ENCODE data around the gene ZBTB32.
A peak's percentile ranks its signal among the peaks of the same experiment; 100 is the strongest.

The ZBTB32 gene

GRCh38 chr19:35739275-35740107 lies 35.1 kb downstream of the ZBTB32 start:
- DNase-seq, result no peak

GRCh38 chr19:35740108-35740422 lies 35.7 kb downstream of the ZBTB32 start:
- no peak for DNase-seq

- DNase-seq, result peak; percentile 92
Measured at GRCh38 chr19:35740423-35741202, 36.3 kb downstream of the ZBTB32 start.

GRCh38 chr19:35741203-35741515 lies 36.8 kb downstream of the ZBTB32 start:
- DNase-seq, result no peak

- peak; percentile 60 for DNase-seq
Measured at GRCh38 chr19:35742121-35742724, 37.9 kb downstream of the ZBTB32 start, which contains the start of gene IGFLR1. Gene IGFLR1, minus strand, starts transcription at chr19:35742452. Its CDS starts 1,272 bp downstream, at chr19:35741180.

GRCh38 chr19:35743640-35744429 lies 39.5 kb downstream of the ZBTB32 start:
- DNase-seq, result no peak

GRCh38 chr19:35744430-35745327 lies 40.3 kb downstream of the ZBTB32 start:
- peak; percentile 92 for DNase-seq

- DNase-seq, result peak; percentile 93
Measured at GRCh38 chr19:35745328-35746086, 41.1 kb downstream of the ZBTB32 start, which contains the start of the genes PSENEN and U2AF1L4. Gene PSENEN, plus strand, starts transcription at chr19:35745651. Its CDS starts 280 bp downstream, at chr19:35745931. Gene U2AF1L4, minus strand, starts transcription at chr19:35745418. Its CDS starts 27 bp downstream, at chr19:35745391.

GRCh38 chr19:35746087-35746462 lies 41.7 kb downstream of the ZBTB32 start:
- DNase-seq, result no peak

GRCh38 chr19:35746531-35746930 lies 42.2 kb downstream of the ZBTB32 start:
- DNase-seq, result no peak

GRCh38 chr19:35748106-35749020 lies 44.0 kb downstream of the ZBTB32 start, which contains the start of gene LIN37:
Gene LIN37, plus strand, starts transcription at chr19:35748576. Its CDS starts 149 bp downstream, at chr19:35748725.
- peak; percentile 95 for DNase-seq

GRCh38 chr19:35750167-35750566 lies 45.8 kb downstream of the ZBTB32 start:
- no peak for DNase-seq

GRCh38 chr19:35751839-35752745 lies 47.7 kb downstream of the ZBTB32 start:
- no peak for DNase-seq

- DNase-seq, result no peak
Measured at GRCh38 chr19:35752746-35753350, 48.5 kb downstream of the ZBTB32 start.

- no peak for DNase-seq
Measured at GRCh38 chr19:35753634-35754369, 49.4 kb downstream of the ZBTB32 start.

- no peak for DNase-seq
Measured at GRCh38 chr19:35754370-35755130, 50.2 kb downstream of the ZBTB32 start.

GRCh38 chr19:35755131-35755549 lies 50.8 kb downstream of the ZBTB32 start:
- no peak for DNase-seq
